ENCODE measurements around the gene TNFRSF11A.

- no peak for TF ChIP-seq CTCF (conservative IDR thresholded peaks at IDR 0.05)
- no peak for TF ChIP-seq EZH2 (IDR thresholded peaks at IDR 0.05; ENCODE audit: low read depth)
These were observed 62.1 kb downstream of the TNFRSF11A start for GRCh38 chr18:62387257-62387656.
